Measurements from ENCODE around the gene ANKS1A.
"Not testable (repeated sequence)": the region's sequence is repeated elsewhere in the genome, so short reads cannot be mapped to it uniquely, and the experiment has no call there.

ANKS1A gene

DNA sequence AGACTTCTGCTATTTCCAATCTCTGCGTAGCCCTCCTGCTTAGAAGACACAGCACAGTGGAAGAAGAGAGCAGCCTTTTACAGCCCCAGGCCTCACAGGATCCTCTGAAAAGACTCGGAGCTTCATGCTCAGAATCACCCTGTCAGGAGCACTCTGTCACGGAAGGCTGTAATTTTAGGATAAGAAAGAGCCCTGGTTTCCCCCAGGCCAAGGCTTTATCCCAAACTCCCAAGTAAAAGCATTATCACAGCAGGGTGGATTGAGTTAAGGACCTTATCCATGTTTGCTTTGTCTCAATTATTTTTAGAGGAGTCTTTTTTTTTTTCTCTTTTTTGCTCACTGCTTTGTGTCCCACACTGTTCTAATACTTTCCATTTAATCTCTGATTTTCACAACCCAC is 39.2 kb downstream of the ANKS1A start:
- H3K4me3 ChIP-seq (ENCODE audit: low read depth, low read length) = no peak overlapping the region
- TF ChIP-seq, protein P1, sequence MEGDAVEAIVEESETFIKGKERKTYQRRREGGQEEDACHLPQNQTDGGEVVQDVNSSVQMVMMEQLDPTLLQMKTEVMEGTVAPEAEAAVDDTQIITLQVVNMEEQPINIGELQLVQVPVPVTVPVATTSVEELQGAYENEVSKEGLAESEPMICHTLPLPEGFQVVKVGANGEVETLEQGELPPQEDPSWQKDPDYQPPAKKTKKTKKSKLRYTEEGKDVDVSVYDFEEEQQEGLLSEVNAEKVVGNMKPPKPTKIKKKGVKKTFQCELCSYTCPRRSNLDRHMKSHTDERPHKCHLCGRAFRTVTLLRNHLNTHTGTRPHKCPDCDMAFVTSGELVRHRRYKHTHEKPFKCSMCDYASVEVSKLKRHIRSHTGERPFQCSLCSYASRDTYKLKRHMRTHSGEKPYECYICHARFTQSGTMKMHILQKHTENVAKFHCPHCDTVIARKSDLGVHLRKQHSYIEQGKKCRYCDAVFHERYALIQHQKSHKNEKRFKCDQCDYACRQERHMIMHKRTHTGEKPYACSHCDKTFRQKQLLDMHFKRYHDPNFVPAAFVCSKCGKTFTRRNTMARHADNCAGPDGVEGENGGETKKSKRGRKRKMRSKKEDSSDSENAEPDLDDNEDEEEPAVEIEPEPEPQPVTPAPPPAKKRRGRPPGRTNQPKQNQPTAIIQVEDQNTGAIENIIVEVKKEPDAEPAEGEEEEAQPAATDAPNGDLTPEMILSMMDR (IDR thresholded peaks at IDR 0.05; ENCODE audit: insufficient read depth, low read depth, low read length, missing control alignments) = no peak
- DNase-seq (ENCODE audit: low read depth) = no peak

DNA sequence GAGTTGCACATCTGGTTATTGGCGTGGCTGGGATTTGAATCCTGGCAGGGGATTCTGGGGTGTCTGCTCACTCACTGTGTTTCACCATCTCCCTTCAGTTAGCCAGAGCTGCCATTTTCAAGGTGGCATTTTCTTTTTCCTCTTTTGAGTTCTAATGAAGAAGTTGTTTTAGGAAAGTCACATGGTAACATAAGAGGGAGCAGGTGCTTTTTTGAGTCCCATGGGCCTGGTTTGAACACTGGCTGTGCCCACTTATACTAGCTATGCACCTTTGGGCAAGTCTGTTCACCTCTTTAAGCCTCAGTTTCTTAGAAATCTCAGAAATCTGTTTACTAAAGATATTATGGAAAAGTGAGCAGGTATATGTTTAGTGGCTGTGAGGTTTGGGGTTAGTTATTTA is 39.6 kb downstream of the ANKS1A start:
- no peak overlapping the region for H3K4me3 ChIP-seq (ENCODE audit: low read depth, low read length)
- no peak for DNase-seq (ENCODE audit: low read depth)
- TF ChIP-seq, protein P1 (IDR thresholded peaks at IDR 0.05; ENCODE audit: insufficient read depth, low read depth, low read length, missing control alignments) = no peak

DNA sequence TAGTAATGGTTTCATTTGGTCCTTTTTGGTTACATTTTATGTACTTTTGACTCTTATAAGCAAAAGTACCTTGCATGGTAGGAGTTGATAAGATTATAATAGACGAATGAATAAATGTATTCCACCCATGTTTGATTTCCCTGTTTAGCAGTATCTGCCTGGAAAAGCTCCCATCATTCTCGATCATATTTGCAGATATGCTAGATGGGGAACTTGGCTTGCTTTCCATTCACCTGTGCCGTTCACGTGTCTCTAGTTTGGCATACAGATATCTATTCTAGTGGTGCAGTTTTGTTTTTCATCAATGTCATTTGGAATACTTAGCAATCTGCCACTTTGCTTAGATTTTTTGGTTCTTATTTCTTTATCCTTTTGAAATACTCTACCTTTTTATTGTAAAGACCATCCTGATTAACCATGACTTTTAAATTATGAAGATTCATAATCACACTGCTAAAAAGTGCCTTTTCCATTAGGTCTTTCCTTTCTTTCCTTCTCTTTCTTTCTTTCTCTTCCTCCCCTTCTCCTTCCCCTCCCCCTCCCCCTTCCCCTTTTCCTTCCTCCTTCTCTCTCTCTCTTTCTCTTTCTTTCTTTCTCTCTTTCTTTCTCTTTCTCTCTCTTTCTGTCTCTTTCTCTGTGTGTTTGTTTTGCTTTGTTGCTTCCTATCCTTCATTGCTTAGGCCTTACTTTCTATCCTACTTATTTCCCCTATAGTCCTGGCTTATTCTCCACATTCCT is 40.4 kb downstream of the ANKS1A start:
- TF ChIP-seq, protein P1 (IDR thresholded peaks at IDR 0.05; ENCODE audit: insufficient read depth, low read depth, low read length, missing control alignments) = no peak
- H3K4me3 ChIP-seq (ENCODE audit: low read depth, low read length) = no peak overlapping the region
- DNase-seq (ENCODE audit: low read depth) = no peak

DNA sequence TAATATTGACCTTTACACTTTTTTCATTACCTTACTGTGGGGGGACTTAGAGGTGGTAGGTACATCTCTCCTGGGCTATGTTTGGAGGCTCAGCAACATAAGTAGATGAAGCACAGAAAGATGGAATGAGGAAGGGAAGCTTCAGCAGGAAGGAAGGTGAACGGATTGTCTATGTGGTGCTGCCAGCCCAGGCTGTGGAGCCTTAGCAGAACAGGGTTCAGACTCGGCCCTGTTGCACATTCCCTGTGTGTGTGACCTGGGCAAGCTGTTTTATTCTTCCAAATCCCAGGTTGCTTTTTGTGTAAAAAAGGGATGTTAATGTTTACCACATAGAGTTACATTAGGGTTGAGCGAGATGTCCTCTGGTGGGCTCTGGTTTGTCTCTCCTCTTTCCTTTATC is 41.2 kb downstream of the ANKS1A start:
- H3K4me3 ChIP-seq (ENCODE audit: low read depth, low read length) = no peak overlapping the region
- TF ChIP-seq, protein P1 (IDR thresholded peaks at IDR 0.05; ENCODE audit: insufficient read depth, low read depth, low read length, missing control alignments) = no peak
- no peak for DNase-seq (ENCODE audit: low read depth)

DNA sequence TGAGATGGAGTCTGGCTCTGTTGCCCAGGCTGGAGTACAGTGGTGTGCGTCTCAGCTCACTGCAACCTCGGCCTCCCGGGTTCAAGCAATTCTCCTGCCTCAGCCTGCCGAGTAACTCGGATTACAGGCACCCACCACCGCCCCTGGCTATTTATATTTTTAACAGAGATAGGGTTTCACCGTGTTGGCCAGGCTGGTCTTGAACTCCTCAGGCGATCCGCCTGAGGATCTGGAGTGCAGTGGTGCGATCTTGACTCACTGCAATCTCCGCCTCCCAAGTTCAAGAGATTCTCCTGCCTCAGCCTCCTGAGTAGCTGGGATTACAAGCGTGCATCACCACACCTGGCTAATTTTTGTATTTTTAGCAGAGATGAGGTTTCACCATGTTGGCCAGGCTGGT is 43.1 kb downstream of the ANKS1A start:
- H3K4me3 ChIP-seq (ENCODE audit: low read depth, low read length); DNase-seq (ENCODE audit: low read depth): not testable (repeated sequence)

DNA sequence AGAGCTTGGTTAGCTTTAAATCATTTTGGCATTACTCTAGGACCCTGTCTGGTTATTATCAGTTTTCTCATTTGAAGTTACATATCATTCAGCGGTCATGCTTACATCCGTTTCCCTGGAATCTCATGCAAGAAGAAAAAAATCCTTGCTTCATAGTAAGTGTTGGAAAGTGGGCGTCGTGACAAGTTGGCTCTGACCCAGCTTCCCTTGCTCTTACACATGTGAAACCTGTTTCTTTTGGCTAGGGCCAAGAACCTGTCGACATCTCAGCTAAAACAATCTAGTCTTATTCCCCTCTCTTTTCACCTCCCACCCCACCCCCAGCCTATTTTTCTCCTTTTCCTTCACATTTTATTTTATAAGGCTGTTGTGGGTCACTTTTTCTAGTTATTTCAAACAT is 45.5 kb downstream of the ANKS1A start:
- TF ChIP-seq, protein P1 (IDR thresholded peaks at IDR 0.05; ENCODE audit: insufficient read depth, low read depth, low read length, missing control alignments) = no peak
- DNase-seq (ENCODE audit: low read depth) = no peak

DNA sequence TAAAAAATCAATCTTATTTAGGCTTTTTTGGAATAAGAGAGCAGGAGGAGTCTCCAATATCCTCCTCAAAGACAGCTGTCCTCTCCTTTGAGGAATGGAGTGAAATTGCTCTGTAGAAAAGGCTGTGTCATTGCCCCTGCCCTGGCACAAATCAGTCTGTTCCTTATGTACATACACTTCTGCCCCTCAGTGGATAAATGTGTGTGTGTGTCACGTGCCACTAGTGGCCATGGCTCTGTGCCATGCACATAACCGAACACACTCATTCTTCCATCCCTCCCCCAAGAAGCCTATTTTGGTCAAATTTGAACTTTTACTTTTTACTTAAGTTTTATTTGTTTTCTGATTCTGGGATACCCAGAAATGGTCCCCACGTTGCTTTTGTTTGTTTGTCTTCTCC is 49.2 kb downstream of the ANKS1A start:
- no peak for DNase-seq (ENCODE audit: low read depth)
- no peak overlapping the region for H3K4me3 ChIP-seq (ENCODE audit: low read depth, low read length)
- TF ChIP-seq, protein P1 (IDR thresholded peaks at IDR 0.05; ENCODE audit: insufficient read depth, low read depth, low read length, missing control alignments) = no peak

More for the DNA sequence above, 45.5 kb downstream of the ANKS1A start:
- no peak overlapping the region for H3K4me3 ChIP-seq (ENCODE audit: low read depth, low read length)
